T follicular helper cell (primary cell): ENCODE measurements around the gene C4A.
"Not testable (repeated sequence)": the region's sequence is repeated elsewhere in the genome, so short reads cannot be mapped to it uniquely, and the experiment has no call there.

Experiments used
- DNase-seq: peaks from one replicate; pipeline ENCODE4 v3.0.0-alpha.2; 2020; ENCODE audit warnings: low read depth
- total RNA-seq, 2 experiments: gene quantifications; one replicate each; lab custom pipeline; 2026; lab: John Stamatoyannopoulos, UW

The C4A gene
- 0.48 to 1.1 reads per million in 2 experiments for total RNA-seq

DNA sequence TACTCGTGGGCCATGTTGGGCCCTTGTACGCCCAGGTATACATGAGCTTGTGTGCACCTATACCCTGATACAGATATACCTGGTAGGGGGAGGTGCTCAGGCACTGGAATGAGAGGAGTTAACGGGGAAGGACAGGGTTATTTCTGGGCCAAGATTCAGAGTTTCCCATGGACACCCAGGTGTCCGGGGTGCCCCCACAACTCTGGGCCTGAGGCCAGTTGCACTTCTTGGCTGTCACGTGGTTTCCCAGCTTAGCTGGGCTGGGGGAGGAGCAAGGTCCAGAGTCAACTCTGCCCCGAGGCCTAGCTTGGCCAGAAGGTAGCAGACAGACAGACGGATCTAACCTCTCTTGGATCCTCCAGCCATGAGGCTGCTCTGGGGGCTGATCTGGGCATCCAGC is at the start of gene C4A:
C4A (plus strand) TSS at position 314 of the 400 bp plus-strand sequence; CDS start at position 365, 51 bp downstream.
- DNase-seq = not testable (repeated sequence)

GRCh38 chr6:31932137-31932536 is 49.7 kb upstream of the C4A start:
- not testable (repeated sequence) for DNase-seq

GRCh38 chr6:31933537-31933936 is 48.3 kb upstream of the C4A start:
- DNase-seq = no peak

- no peak for DNase-seq
These were observed 46.8 kb upstream of the C4A start for GRCh38 chr6:31935021-31935420.

GRCh38 chr6:31935823-31936222 is 46.0 kb upstream of the C4A start:
- DNase-seq = no peak

DNA sequence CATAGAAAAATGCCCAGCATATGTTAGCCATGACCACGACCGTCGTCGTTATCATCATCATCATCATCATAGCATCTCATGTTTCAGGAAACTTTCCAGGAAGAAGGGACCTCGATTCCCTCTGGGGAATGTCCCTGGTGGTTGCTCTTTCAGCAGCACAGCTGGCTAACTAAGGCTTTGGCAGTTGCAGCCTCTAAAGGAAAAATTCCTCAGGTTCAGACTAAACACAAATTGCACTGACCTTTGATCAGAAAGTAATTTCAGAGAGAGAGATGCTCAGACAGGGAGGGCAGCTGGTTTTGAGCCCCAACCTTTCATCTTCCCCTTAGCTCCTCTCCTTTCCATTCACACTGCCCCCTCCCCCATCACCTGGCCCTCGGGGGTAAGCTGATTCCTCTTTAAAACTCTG is 41.6 kb upstream of the C4A start:
- DNase-seq = no peak

DNA sequence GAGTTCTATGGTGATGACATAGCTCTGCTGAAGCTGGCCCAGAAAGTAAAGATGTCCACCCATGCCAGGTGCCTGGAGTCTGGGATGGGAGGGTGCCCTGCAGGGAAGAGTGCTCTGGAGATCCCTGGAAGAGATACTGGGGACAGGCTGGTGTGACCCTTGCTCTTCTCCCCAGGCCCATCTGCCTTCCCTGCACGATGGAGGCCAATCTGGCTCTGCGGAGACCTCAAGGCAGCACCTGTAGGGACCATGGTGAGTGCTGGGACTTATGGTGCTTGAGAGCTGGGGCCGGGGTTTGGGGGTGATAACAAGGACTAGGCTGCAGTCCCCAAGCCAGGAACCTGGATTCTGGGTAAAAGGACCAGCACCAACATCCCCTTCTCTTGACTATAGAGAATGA is 38.1 kb upstream of the C4A start:
- no peak for DNase-seq

- DNase-seq = no peak
These were observed 36.7 kb upstream of the C4A start for GRCh38 chr6:31945154-31945506.

- DNase-seq = no peak
These were observed 36.1 kb upstream of the C4A start, which contains the start of gene CFB for GRCh38 chr6:31945507-31946369. CFB (plus strand) TSS chr6:31946095; CDS start chr6:31946222, 127 bp downstream.

- no peak for DNase-seq
These were observed 35.4 kb upstream of the C4A start for GRCh38 chr6:31946370-31946885.

DNA sequence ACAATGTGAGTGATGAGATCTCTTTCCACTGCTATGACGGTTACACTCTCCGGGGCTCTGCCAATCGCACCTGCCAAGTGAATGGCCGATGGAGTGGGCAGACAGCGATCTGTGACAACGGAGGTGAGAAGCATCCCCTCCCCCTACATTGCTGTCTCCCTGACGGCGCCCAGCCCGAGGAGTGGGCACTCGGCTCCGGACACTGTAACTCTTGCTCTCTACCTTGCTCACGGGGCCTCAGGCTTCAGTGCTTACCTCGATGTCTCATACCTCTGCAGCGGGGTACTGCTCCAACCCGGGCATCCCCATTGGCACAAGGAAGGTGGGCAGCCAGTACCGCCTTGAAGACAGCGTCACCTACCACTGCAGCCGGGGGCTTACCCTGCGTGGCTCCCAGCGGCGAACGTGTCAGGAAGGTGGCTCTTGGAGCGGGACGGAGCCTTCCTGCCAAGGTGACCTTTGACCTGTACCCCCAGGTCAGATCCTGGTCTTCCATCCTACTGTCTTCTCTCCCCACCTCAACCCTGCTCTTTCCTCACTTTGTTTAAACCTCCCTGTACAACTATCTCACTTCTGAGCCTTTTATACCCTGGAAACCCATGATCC is 34.7 kb upstream of the C4A start:
- no peak for DNase-seq

GRCh38 chr6:31947864-31948263 is 34.0 kb upstream of the C4A start:
- no peak for DNase-seq

DNA sequence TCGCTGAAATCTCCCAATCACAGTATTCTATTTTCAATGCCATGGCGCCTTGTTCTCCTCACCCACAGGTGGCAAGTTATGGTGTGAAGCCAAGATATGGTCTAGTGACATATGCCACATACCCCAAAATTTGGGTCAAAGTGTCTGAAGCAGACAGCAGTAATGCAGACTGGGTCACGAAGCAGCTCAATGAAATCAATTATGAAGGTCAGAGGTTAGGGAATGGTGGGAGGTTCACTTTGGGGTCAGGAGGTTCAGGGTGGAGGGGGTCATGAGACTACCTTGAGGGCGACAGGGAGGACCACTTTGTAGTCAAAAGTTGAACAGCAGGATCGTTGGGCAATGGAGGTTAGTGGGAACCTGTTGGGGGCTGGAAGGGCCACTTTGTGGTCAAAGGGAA is 33.6 kb upstream of the C4A start:
- no peak for DNase-seq

DNA sequence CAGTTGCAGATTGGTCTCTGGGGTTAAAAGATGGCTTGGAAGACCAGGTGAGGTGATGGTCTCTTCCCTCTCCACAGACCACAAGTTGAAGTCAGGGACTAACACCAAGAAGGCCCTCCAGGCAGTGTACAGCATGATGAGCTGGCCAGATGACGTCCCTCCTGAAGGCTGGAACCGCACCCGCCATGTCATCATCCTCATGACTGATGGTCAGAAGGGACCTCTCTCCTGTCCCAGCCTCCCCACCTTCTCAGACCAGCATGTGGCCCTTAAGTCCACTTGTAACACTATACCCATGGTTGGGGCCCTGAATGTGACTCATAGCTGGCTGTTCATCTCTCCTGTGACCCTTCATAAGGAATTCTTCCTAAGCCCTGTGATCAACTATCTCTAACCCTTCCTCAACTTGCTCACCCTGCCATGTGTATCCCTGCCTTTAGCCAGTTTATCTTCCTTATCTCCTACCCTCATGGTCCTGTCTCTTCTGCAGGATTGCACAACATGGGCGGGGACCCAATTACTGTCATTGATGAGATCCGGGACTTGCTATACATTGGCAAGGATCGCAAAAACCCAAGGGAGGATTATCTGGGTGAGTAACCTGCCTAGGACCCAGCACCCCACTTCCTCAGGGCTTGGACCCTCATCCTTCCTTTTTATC is 33.0 kb upstream of the C4A start:
- DNase-seq = no peak

DNA sequence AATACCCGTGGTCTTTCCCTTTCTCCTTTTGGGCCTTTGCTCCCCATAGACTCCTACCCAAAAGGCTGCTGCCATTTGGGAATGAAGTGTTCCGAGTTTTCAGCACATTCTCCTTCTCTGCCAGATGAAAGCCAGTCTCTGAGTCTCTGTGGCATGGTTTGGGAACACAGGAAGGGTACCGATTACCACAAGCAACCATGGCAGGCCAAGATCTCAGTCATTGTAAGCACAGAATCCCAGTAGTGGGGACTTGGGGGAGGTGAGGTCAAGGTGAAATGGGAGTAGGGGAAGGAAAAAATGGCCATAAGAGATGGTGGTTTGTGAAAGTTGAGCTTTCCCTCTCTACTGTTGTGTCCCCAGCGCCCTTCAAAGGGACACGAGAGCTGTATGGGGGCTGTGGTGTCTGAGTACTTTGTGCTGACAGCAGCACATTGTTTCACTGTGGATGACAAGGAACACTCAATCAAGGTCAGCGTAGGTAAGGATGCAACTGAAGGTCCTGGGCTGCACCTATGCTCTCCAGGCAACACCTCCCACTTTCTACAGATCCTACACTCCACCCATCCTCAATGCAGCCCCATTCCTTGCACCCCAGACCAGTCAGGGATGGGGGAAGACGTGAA is 31.8 kb upstream of the C4A start:
- DNase-seq = no peak

GRCh38 chr6:31952140-31952805 is 29.6 kb upstream of the C4A start:
- no peak for DNase-seq

GRCh38 chr6:31952890-31953289 is 29.0 kb upstream of the C4A start:
- DNase-seq = no peak

DNA sequence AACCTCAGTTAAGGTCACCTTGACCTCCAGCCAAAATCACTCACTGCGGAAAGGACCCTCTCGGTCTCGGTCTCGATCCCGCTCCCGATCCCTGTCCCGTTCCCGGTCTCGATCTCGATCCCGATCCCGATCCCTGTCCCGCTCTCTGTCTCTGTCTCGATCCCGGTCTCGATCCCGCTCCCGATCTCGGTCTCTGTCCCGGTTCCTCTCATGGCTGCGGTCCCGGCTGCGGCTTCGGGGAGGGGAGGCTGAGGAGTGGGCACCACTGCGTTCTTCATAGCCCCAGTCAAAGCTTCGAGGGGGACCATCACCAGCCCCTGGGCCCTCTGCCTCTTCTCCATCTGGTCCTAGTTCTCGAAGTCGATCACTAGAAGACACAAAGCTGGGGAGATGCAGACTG is 27.3 kb upstream of the C4A start:
- no peak for DNase-seq

- DNase-seq = no peak
These were observed 25.1 kb upstream of the C4A start for GRCh38 chr6:31956796-31957195.

DNA sequence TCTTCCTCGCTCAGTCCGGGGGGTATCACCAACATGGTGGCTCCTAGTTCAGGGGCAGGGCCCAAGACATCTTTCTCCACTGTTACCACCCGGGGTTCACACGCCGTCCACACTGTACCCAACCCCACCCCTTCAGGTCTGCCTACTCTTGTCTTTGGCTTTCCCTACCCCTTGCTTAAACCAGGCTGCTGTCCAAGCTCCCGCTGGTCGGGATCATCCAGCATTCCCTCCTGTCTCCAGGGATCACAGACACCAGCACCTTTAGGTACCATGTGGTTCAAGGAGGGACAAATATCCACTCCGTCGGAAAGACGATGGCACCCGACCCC is 23.5 kb upstream of the C4A start:
- DNase-seq = no peak
